Fibroblast of skin of left biceps (primary cell): ENCODE measurements around the gene CDH2.

ENCODE experiments used
- DNase-seq, 2 experiments: peaks; one replicate each; pipeline ENCODE4 v3.0.0-alpha.2; 2013; ENCODE audit warnings: low read depth in 2 of 2

Gene CDH2

GRCh38 chr18:27995770-27996502 lies 181.0 kb downstream of the CDH2 start:
- no peak for DNase-seq

DNA sequence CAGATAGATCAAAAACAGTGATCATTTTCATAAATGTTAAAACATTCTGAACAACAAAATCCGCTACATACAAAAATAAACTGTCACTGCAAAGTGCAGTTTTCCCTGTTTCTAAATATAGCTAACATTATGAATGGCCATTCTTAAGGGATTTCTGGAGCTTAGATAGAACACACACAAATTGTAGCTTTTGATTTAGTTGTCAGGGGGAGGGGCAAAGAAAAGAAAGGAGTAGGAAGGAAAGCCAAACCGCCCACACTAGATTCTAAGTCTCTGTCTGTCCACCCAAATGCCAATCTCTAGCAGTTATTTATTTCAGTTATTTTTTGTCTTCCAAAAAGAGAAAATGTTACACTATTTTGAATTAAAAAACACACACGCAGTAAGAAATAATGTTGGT lies 182.4 kb downstream of the CDH2 start:
- DNase-seq, result no peak

- DNase-seq, result no peak
Measured at GRCh38 chr18:27991391-27991790, 185.5 kb downstream of the CDH2 start.

GRCh38 chr18:27985832-27986231 lies 191.1 kb downstream of the CDH2 start:
- DNase-seq, result no peak

DNA sequence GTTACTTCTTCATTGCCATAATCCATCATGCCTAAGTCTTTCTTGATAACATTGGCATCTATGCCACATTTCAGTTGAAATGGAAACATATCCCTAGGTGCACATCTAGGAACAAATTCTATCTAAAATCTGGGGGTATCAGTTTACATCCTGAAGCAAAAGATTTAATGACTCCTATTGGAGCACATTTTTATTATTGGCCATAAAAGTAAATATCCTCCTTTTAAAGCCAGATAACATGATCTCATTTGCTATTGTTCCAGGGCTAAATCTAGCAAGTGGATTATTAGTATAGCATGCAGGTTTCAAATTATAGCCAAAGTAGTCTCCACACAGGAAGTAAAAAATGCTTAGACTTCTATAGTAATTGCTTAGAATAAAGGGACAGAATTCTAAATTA lies 193.2 kb downstream of the CDH2 start:
- DNase-seq, result no peak

DNA sequence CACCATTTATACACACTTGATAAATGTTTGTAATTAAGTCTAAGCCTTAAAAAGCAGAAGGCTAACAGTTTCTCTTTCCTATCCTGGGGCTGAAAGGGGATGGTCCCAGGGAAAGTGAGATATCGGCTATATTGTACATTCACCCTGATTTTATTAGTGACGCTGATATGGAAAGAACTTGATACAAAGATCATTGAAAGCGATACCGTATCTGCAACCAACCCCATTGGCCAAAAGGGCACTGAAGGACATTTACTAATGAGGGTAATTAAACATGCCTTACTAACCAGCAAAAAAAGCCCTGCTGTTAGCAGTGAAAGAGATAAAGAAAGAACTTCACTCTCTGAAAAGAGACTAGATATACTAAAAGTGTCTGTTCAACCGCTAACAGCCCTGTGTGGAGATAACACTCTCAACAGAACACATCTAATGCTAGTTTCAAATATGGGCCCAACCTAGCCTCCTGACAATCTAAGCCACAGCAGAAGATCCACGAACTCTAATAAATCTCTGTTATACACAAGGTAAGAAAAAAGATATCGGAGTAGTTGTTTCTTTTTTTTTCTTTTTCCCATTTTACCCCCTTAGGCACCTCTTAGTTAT lies 200.0 kb downstream of the CDH2 start:
- DNase-seq, result no peak

GRCh38 chr18:27970321-27970720 lies 206.6 kb downstream of the CDH2 start:
- DNase-seq, result no peak

DNA sequence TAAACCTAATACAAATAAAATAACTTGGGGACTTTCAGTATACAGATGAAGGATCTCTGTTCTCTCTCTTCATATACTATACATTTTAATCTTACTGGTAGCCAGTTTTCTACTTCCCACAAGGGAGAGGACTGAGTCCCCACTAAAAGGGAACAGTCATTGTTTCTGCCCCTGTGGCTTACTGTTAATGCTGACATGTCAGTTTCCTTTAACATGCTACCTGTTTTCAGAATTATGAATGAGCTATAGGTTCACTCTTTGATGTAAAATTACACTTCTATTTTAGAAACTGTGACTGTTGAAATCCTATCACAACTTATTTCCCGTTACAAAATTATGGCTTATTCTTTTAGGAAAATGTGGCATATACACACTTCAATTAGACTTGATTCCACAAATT lies 207.7 kb downstream of the CDH2 start:
- DNase-seq, result no peak

DNA sequence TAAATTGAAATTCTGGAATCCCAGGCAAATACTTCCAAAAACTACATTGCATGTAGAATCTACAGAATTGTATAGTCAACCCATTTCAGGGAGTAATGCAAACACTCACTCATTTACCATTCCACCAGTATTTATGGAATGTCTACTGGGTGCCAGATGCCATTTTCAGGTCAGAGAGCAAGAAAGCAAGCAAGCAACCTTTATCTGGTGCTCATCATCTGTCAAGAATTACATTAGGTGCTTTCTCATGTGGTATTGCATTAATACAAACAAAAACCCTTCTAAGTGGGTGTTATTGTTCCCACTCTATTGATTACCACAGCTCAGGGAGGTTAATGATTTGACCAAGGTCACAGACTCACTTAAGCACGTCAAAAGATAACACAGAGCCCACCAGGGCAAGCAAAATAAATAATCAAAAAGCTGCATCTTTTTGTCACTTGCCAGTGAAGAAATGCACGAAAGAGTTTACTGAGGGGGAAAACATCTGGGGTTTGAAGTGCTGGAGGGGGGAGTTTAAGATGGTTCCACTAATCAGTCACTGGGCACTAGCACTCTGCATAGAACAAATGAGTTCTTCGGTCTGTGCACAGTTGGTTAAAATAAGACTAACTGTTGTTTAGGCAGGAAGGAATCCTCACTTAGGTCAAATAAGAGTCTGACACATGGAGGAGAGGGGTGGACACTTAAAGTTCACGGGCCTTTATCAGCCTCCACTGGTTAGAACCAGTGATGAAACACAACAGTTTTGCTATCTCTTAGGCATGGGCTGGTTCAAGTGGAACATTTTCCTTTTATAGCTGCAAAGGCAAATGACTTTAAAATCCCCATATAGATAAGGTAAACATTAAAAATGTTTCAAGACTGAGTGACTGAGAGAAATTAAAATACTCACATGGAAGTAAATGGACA lies 208.8 kb downstream of the CDH2 start:
- peak; percentile 37 to 51 for DNase-seq

- no peak for DNase-seq
Measured at GRCh38 chr18:27966881-27967280, 210.0 kb downstream of the CDH2 start.

GRCh38 chr18:27964811-27965210 lies 212.1 kb downstream of the CDH2 start:
- no peak for DNase-seq

DNA sequence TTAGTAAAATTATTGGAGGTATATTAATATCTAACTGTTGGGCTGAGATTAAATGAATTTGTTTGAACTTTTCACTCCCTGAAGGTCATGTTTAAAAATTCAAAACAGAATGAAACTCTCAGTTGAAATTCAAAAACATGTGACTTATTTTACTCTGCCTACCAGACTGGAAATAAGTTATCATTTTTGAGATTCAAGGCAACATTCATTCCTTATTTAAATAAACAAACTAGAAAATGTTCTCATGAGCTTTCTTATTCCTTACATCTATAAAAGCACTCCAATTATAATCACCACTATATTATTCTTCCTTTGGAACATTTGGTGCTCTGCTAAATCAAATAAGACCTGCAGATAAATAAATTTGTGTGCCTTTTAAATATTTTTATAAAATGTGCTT lies 217.8 kb downstream of the CDH2 start:
- DNase-seq, result no peak

DNA sequence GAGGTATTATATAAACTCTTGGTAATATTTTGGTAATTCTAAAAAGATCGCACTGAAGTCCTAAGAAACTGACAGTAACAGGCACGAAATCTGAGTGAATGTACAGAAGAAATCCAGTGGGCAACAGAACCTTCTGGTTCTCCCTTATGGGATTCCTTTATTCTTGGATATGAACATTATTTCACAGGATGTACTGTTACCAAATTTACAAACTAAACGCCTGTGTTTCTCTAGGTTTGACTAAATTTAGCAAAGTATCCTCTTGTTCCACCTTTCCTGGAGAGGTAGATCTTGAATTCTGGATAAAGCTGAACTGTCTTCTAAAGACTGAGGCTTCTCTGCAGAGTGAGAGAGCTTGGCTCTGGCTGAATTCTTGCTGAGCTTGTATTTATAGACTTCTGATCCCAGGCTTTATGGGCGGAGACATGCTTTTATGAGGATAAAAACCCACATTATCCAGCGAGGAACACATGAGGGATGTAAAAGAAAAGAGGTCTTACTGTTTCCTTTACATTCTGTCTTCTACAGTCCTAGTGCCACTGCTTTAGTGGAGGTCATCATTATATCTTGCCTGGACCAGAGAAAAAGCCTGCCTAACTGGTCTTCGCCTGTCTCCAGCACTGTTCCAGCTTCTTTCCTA lies 220.8 kb downstream of the CDH2 start:
- no peak for DNase-seq

GRCh38 chr18:27954226-27954625 lies 222.7 kb downstream of the CDH2 start:
- DNase-seq, result no peak

DNA sequence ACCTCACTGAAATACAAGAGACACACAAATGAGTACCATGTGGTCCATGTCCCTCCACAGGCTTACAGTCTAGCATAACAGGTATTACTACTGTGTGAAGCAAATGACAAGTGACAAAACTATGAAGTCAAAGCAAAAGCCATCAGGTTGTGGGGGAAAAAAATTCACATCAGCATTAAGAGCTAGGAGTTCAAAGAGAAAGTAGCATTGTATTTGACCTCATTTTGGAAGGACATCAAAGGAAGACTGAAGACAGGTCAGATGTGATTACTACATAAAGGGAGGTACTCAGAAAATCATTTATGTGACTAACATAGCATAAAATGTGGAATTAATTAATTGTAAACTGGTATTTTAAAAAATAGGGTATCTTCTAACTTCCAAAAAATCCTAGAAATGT lies 224.2 kb downstream of the CDH2 start:
- no peak for DNase-seq

DNA sequence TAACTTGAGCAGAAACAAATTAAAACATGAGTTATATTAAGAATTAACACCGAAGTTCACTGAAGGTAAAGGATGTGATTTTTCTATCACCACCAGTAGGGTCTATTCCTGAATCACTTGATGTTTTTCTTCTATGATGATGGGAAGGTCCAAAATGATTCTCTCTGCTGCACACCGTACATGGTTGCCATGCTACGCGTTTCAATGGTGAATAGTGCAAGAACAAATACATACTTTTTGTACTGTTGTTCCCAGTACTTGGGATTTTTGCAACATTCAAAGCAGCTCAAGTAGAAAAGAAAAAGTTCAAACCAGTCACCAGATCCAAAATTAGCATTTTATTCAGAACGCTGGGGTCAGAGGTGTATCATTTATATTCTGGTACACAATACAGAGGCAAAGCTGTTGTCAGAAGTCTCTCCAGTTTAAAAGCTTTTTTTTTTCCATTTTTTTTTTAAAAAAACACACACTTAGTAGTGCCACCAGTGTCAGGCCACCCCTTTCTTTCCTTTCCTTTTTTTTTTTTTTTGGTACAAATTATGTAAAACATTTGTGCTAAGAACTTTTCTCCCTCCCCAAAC lies 226.2 kb downstream of the CDH2 start:
- no peak for DNase-seq

DNA sequence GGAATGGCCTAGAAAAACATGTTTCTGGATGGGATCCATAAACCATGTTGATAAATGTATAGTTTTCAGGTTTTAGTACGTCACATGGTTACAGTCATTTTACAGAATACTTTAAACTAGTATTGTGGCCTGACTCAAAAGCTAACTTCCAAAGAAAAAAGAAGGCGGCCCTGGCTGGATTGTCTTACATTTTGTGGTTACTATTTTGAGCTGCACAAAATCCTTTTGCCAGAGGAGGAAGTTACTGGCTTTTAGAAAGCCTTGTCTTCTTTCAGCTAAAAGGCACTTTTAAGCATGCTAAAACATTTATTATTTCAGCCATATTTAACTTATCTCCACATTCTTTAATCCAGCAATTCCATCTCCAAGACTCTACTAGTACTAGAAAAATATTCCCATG lies 227.9 kb downstream of the CDH2 start:
- DNase-seq, result no peak

DNA sequence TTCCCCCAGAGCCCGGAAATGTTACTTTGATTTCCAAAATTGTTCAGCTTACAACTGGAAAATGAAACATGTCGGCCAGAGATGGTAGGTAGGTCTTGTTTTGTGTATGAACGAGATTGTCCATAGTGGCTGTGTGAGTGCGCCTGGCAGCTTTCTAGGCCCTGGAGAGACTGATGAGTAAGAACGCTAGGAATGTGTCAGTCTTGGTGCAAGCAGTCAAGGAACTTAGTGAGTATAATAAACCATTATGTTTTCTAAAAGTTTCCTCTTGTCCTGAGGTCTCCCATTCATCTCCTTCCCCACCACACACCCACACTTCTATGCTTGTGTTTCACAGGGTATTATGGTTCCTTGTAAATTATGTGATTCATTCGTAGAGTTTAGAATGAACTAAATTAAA lies 234.2 kb downstream of the CDH2 start:
- no peak for DNase-seq

DNA sequence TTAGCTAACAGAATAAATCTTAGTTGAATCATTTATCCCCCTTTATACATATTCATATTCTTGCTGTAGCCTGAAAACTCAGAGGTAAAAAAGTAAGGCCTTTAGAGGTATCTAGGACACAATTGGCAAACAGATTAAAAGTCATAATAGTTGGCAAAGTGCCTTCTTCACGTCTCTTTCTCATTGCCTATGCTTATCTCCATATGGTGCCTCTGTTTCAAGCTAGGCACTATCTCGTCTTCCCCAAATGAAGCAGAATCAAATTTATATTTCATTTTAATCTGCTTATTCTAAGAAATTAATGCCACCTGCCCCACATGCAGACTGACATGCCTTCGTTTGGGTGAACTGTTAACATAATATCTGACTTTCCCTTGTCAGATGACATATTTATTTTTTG lies 245.4 kb downstream of the CDH2 start:
- DNase-seq, result no peak

DNA sequence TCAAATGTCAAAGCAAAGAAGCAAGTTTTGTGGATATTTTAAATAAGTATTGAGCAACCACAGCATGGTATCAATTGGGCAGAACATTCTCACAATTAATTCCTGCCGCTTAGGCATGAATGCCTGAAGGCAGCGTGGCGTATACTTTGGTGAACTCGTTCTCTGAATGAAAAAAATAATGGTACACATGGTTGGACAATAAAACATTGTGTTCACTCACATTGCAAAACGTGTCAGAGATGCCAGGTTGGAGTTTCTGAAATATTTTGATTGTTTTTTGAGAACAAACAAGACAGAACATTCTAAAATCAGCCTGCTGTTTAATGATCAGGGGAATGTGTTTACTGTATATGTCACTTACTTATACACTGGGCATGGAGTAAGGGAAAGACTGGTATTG lies 254.2 kb downstream of the CDH2 start:
- no peak for DNase-seq

GRCh38 chr18:27921904-27922751 lies 254.8 kb downstream of the CDH2 start:
- DNase-seq, result peak; percentile 80 to 81
